ENCODE results near the gene INTS4.
"Not testable (repeated sequence)": the region's sequence is repeated elsewhere in the genome, so short reads cannot be mapped to it uniquely, and the experiment has no call there.

INTS4 gene

GRCh38 chr11:78022397-78023396 is 28.2 kb upstream of the INTS4 start, which contains the start of gene KCTD14:
Gene KCTD14, minus strand, starts transcription at chr11:78023276. Its CDS starts 27 bp downstream, at chr11:78023249.
- peak; percentile 78 for DNase-seq (ENCODE audit: low spot score)

GRCh38 chr11:78021611-78022010 is 27.1 kb upstream of the INTS4 start:
- DNase-seq (ENCODE audit: low spot score), result no peak

DNA sequence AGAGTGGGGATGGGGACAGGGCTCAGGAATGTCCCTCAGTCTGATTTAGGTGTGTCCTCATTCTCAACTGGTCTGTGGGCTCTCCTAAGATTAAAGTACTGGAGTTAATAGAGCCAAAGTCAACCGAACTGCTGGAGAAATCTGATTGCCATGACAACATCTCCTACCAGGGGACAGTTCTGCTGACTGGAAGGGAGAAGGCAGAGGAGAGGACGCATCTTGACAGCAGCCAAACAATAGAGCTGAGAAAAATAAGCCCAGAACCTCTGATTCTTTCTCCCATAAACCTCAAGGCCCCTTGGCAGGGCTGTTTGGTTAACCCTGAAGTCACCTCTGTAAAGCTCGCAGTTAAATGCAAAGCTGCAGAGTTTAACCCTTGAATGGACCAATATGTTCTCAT is 25.8 kb upstream of the INTS4 start:
- DNase-seq (ENCODE audit: low spot score), result no peak

- peak; percentile 85 for DNase-seq (ENCODE audit: low spot score)
Observed at GRCh38 chr11:78019808-78020207, 25.3 kb upstream of the INTS4 start.

DNA sequence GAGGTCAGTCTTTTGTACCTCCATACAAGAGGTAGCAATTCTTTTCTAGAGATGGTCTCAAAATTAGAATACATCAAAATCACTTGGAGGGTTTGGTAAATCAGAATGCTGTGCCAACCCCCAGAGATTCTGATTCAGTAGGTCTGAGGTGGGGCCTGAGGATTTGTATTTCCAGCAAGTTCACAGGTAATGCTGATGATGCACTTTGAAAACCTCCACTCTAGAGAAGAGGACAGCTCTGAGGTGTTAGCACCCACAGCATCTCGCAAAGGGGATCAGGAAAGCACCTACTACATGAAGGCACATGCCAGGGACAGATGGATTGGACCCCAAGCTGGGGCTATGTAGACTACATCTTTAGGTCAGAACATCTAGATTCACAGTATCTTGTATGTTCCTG is 21.4 kb upstream of the INTS4 start:
- no peak for DNase-seq (ENCODE audit: low spot score)

DNA sequence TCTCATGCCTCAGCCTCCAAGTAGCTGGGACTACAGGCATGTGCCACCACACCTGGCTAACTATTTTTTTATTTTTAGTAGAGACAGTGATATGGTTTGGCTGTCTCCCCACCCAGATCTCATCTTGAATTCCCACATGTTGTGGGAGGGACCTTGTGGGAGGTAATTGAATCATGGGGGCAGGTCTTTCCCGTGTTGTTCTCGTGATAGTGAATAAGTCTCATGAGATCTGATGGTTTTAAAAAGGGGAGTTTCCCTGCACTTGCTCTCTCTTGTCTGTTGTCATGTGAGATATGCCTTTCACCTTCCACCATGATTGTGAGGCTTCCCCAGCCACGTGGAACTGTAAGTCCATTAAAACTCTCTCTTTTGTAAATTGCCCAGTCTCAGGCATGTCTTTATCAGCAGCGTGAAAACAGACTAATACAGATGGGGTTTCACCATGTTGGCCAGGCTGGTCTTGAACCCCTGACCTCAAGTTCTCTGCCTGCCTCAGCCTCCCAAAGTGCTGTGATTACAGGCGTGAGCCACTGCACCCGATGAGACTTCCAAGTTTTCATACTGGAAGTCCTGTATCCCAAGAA is 20.6 kb upstream of the INTS4 start:
- DNase-seq (ENCODE audit: low spot score), result not testable (repeated sequence)

- DNase-seq (ENCODE audit: low spot score), result no peak
Observed at GRCh38 chr11:78011301-78011700, 16.8 kb upstream of the INTS4 start.

GRCh38 chr11:78010755-78011154 is 16.3 kb upstream of the INTS4 start:
- no peak for DNase-seq (ENCODE audit: low spot score)

DNA sequence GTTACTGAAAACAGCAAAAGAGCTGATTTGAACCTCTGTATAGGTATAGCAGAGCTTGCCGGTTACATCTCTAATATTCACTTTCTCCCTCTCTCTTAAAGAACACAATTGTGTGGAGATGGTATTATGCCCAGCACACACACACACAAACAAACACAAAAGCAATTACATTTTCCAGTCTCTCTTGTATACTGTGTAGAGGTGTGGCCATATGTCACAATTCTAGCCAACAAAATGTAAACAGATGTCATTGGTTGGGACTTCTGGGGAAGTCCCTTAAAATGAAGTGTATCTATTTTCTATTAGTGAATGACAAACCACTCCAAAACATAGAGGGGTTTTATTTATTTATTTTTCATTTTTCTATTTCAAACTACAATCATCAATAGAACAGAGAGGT is 15.8 kb upstream of the INTS4 start:
- DNase-seq (ENCODE audit: low spot score), result no peak

DNA sequence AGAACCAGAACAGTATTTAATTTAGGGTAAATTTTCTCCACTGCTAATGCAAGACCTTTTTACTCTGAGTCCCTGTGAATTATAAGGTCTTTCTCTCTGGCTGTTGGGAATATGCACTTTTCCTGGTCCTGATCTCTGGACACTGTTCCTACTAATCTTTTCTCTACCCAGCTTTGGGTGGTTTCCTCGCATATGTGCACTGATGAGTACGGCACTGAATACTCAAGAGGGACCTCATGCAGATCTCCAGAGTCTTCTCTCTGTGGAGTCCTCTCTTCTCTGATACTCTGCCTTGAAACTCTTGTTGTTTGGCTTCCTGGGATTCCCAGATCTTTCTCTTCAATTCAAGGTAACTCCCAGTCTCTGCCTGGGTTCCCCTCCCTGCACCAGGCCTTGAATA is 14.6 kb upstream of the INTS4 start:
- no peak for DNase-seq (ENCODE audit: low spot score)

DNA sequence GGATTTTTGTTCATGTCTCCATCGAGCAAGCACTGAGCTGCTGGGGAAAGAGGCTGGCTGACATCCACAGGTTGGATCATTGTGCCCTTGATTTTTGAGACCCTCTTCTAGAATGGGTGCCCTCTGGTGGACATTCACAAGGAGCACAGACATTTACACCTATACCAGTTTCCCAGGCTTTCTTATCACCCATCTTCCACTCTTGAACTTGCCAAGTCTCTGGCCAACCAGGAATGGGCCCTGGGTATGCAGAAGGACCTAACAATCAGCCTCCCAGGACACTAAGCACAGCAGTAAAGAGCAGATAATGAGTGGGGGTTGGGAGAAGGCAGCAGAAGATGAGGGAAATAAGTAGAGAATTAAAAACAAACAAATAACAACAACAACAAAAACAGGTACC is 5.7 kb upstream of the INTS4 start:
- DNase-seq (ENCODE audit: low spot score), result peak; percentile 71

DNA sequence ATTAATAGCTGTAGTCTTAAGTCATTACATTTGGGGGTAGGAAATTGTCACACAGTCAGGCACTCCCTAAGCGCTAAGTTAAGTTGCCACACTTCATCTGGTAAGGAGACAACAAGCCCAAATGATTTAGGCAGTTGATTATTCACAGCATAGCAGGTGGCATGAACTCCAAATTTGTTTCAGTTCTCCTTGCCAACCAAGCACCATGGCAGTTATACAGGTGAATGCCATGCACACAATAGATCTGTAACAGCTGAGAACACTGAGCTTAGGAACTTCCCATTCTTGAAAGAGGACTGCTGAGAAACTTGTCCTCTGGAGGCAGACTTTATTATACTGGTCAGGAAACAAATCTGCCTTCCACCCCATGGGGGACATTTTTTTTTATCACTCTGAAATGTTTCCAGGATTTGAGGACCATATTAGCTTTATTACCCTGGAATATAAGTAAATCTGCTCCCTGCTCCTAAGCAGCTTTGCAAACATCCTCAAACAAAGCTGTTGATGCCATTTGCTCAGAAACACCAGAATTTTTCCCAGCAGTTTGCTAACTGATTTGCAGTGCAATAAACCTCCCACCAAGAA is 5.1 kb upstream of the INTS4 start:
- no peak for DNase-seq (ENCODE audit: low spot score)

- no peak for DNase-seq (ENCODE audit: low spot score)
Observed at GRCh38 chr11:77993902-77994301, 566 bp downstream of the INTS4 start.

DNA sequence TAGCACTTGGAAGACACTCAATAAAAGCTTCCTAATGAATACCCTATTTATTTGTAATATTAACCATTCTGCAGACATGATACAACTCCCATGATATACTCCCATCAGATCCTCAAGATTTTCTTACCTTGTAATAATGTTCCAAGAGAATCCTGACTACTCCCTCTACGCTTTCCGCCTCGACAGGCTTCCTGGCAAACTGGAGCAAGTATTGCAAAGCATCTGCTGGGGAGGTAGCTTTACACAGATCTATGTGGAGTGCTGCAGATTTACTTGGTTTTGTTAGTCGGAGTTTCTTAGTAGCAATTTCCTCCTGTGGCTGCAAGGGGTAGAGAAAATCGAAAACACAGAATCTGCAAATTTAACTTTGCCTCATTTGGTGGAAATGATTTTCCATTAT is 3.5 kb downstream of the INTS4 start:
- no peak for DNase-seq (ENCODE audit: low spot score)

- DNase-seq (ENCODE audit: low spot score), result not testable (repeated sequence)
Observed at GRCh38 chr11:77986456-77986855, 8.0 kb downstream of the INTS4 start.

- no peak for DNase-seq (ENCODE audit: low spot score)
Observed at GRCh38 chr11:77981346-77981947, 13.0 kb downstream of the INTS4 start.

GRCh38 chr11:77968337-77968736 is 26.1 kb downstream of the INTS4 start:
- DNase-seq (ENCODE audit: low spot score), result no peak

GRCh38 chr11:77967753-77968152 is 26.7 kb downstream of the INTS4 start:
- DNase-seq (ENCODE audit: low spot score), result peak; percentile 22

DNA sequence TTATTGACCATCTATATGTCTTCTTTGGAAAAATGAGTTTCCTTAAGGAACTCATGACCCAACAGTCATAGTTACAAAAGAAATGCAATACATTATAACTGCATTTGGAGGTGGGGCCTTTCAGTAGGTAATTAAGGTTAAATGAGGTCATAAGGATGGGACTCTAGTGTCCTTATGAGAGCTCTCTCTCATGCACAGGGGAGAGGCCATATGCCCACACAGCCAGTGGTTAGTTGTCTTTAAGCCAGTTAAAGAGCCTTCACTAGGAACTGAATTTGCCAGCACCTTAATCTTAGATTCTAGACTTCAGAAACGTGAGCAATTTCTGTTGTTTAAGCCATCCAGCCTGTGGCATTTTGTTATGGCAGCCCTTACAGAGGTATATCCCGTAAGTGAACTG is 27.3 kb downstream of the INTS4 start:
- DNase-seq (ENCODE audit: low spot score), result no peak

GRCh38 chr11:77966338-77966737 is 28.1 kb downstream of the INTS4 start:
- no peak for DNase-seq (ENCODE audit: low spot score)

DNA sequence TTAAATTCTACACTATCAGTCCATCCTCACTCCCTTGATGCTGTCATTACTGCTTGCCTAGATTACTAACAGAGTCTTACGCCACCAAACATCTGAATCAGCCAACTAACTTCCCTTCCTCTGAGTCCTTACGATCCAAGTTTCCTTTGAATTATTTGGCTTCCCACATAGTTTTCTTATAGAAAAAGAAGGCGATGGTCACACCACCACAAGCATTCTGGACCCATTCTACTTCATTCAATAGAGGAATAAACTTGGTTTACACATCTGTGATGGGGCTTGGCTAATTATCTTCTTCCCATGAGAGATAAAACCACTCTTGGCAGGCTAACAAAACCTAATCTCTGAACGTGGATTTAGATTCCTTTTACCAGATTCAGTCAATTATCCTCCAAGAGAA is 35.0 kb downstream of the INTS4 start:
- no peak for DNase-seq (ENCODE audit: low spot score)

GRCh38 chr11:77958583-77959177 is 35.8 kb downstream of the INTS4 start:
- not testable (repeated sequence) for DNase-seq (ENCODE audit: low spot score)

Data from kidney tubule cell (primary cell).